Measurements from ENCODE around the gene MSH5.
A peak's percentile ranks its signal among the peaks of the same experiment; 100 is the strongest.
"Not testable (repeated sequence)": the region's sequence is repeated elsewhere in the genome, so short reads cannot be mapped to it uniquely, and the experiment has no call there.

The MSH5 gene

GRCh38 chr6:31796993-31797385, 57.2 kb downstream of the MSH5 start:
- peak overlapping the region; percentile 5 for H3K27ac ChIP-seq (ENCODE audit: low read depth, low read length)
- peaks cover 3 to 21% (median 8%) of the 10 kb centered on the region in 5 donors for H3K36me3 ChIP-seq (ENCODE audit: control insufficient read depth in 5 of 5, insufficient read depth in 5 of 5, low read length in 5 of 5)
- H3K4me3 ChIP-seq (ENCODE audit: low read depth in 1 of 5, low read length in 5 of 5), result no peak overlapping the region

GRCh38 chr6:31797588-31797987, 57.8 kb downstream of the MSH5 start:
- Histone ChIP-seq H3K27me3 (ENCODE audit: control insufficient read depth in 5 of 5, insufficient read depth in 4 of 5, low read length in 5 of 5) (no peaks in the 10 kb centered on the region), H3K36me3 (ENCODE audit: control insufficient read depth in 5 of 5, insufficient read depth in 5 of 5, low read length in 5 of 5) (peaks cover 2 to 16% (median 3%) of the 10 kb centered on the region in 5 donors), H3K9ac (ENCODE audit: low read length in 5 of 5) (no peak overlapping the region), H3K9me3 (ENCODE audit: control insufficient read depth in 5 of 5, low read length in 5 of 5) (no peaks in the 10 kb centered on the region), H3K4me1 (ENCODE audit: control insufficient read depth in 5 of 5, insufficient read depth in 5 of 5, low read length in 5 of 5) (peaks cover 0 to 26% (median 20%) of the 10 kb centered on the region in 5 donors), H3K27ac (ENCODE audit: low read depth, low read length) (peak overlapping the region; percentile 5), H3K4me3 (ENCODE audit: low read depth in 1 of 5, low read length in 5 of 5) (no peak overlapping the region)

More at GRCh38 chr6:31796993-31797385, 57.2 kb downstream of the MSH5 start:
- no peaks in the 10 kb centered on the region for H3K27me3 ChIP-seq (ENCODE audit: control insufficient read depth in 5 of 5, insufficient read depth in 4 of 5, low read length in 5 of 5)
- no peaks in the 10 kb centered on the region for H3K9me3 ChIP-seq (ENCODE audit: control insufficient read depth in 5 of 5, low read length in 5 of 5)
- H3K9ac ChIP-seq (ENCODE audit: low read length in 5 of 5), result no peak overlapping the region
- peaks cover 0 to 26% (median 20%) of the 10 kb centered on the region in 5 donors for H3K4me1 ChIP-seq (ENCODE audit: control insufficient read depth in 5 of 5, insufficient read depth in 5 of 5, low read length in 5 of 5)

GRCh38 chr6:31799781-31800180, 60.0 kb downstream of the MSH5 start:
- Histone ChIP-seq H3K4me1 (ENCODE audit: control insufficient read depth in 5 of 5, insufficient read depth in 5 of 5, low read length in 5 of 5) (peaks cover 0 to 16% (median 12%) of the 10 kb centered on the region in 5 donors), H3K27ac (ENCODE audit: low read depth, low read length) (no peak overlapping the region), H3K9me3 (ENCODE audit: control insufficient read depth in 5 of 5, low read length in 5 of 5) (no peaks in the 10 kb centered on the region), H3K36me3 (ENCODE audit: control insufficient read depth in 5 of 5, insufficient read depth in 5 of 5, low read length in 5 of 5) (peaks cover 0 to 15% (median 3%) of the 10 kb centered on the region in 5 donors), H3K27me3 (ENCODE audit: control insufficient read depth in 5 of 5, insufficient read depth in 4 of 5, low read length in 5 of 5) (no peaks in the 10 kb centered on the region), H3K9ac (ENCODE audit: low read length in 5 of 5) (no peak overlapping the region), H3K4me3 (ENCODE audit: low read depth in 1 of 5, low read length in 5 of 5) (no peak overlapping the region)

GRCh38 chr6:31801031-31801927, 61.5 kb downstream of the MSH5 start:
- H3K27me3 ChIP-seq (ENCODE audit: control insufficient read depth in 5 of 5, insufficient read depth in 4 of 5, low read length in 5 of 5); H3K27ac ChIP-seq (ENCODE audit: low read depth, low read length); H3K9ac ChIP-seq (ENCODE audit: low read length in 5 of 5); H3K4me3 ChIP-seq (ENCODE audit: low read depth in 1 of 5, low read length in 5 of 5); H3K9me3 ChIP-seq (ENCODE audit: control insufficient read depth in 5 of 5, low read length in 5 of 5): not testable (repeated sequence)
- Histone ChIP-seq H3K36me3 (ENCODE audit: control insufficient read depth in 5 of 5, insufficient read depth in 5 of 5, low read length in 5 of 5) (peaks cover 0 to 15% (median 3%) of the 10 kb centered on the region in 5 donors), H3K4me1 (ENCODE audit: control insufficient read depth in 5 of 5, insufficient read depth in 5 of 5, low read length in 5 of 5) (peaks cover 0 to 16% (median 10%) of the 10 kb centered on the region in 5 donors)

- Histone ChIP-seq H3K27ac (ENCODE audit: low read depth, low read length) (peak overlapping the region; percentile 93), H3K27me3 (ENCODE audit: control insufficient read depth in 5 of 5, insufficient read depth in 4 of 5, low read length in 5 of 5) (no peaks in the 10 kb centered on the region), H3K4me1 (ENCODE audit: control insufficient read depth in 5 of 5, insufficient read depth in 5 of 5, low read length in 5 of 5) (peaks cover 0 to 15% (median 12%) of the 10 kb centered on the region in 5 donors), H3K36me3 (ENCODE audit: control insufficient read depth in 5 of 5, insufficient read depth in 5 of 5, low read length in 5 of 5) (peaks cover 0 to 12% (median 0%) of the 10 kb centered on the region in 5 donors), H3K9ac (ENCODE audit: low read length in 5 of 5) (peak overlapping the region; percentile 16 to 91 (median 78)), H3K9me3 (ENCODE audit: control insufficient read depth in 5 of 5, low read length in 5 of 5) (no peaks in the 10 kb centered on the region), H3K4me3 (ENCODE audit: low read depth in 1 of 5, low read length in 5 of 5) (peak overlapping the region; percentile 66 to 86 (median 67))
Measured at GRCh38 chr6:31805939-31806469, 66.2 kb downstream of the MSH5 start.

GRCh38 chr6:31806470-31807272, 66.9 kb downstream of the MSH5 start, which contains the start of gene LSM2:
LSM2 (minus strand) TSS chr6:31806966; CDS start chr6:31806757, 209 bp downstream.
- Histone ChIP-seq H3K9ac (ENCODE audit: low read length in 5 of 5) (peak within 1 kb of the TSS; percentile 16 to 91 (median 78)), H3K27me3 (ENCODE audit: control insufficient read depth in 5 of 5, insufficient read depth in 4 of 5, low read length in 5 of 5) (no peaks in the 10 kb centered on the region), H3K27ac (ENCODE audit: low read depth, low read length) (peak within 1 kb of the TSS; percentile 93), H3K9me3 (ENCODE audit: control insufficient read depth in 5 of 5, low read length in 5 of 5) (no peaks in the 10 kb centered on the region), H3K36me3 (ENCODE audit: control insufficient read depth in 5 of 5, insufficient read depth in 5 of 5, low read length in 5 of 5) (peaks cover 0 to 8% (median 0%) of the 10 kb centered on the region in 5 donors), H3K4me1 (ENCODE audit: control insufficient read depth in 5 of 5, insufficient read depth in 5 of 5, low read length in 5 of 5) (peaks cover 0 to 15% (median 12%) of the 10 kb centered on the region in 5 donors), H3K4me3 (ENCODE audit: low read depth in 1 of 5, low read length in 5 of 5) (peak within 1 kb of the TSS; percentile 66 to 86 (median 67))

GRCh38 chr6:31808599-31808998, 68.8 kb downstream of the MSH5 start:
- H3K36me3 ChIP-seq (ENCODE audit: control insufficient read depth in 5 of 5, insufficient read depth in 5 of 5, low read length in 5 of 5); H3K27ac ChIP-seq (ENCODE audit: low read depth, low read length): not testable (repeated sequence)

GRCh38 chr6:31811645-31812044, 71.8 kb downstream of the MSH5 start:
- Histone ChIP-seq H3K36me3 (ENCODE audit: control insufficient read depth in 5 of 5, insufficient read depth in 5 of 5, low read length in 5 of 5) (no peaks in the 10 kb centered on the region), H3K9ac (ENCODE audit: low read length in 5 of 5) (no peak overlapping the region), H3K9me3 (ENCODE audit: control insufficient read depth in 5 of 5, low read length in 5 of 5) (no peaks in the 10 kb centered on the region), H3K4me1 (ENCODE audit: control insufficient read depth in 5 of 5, insufficient read depth in 5 of 5, low read length in 5 of 5) (peaks cover 8 to 14% (median 13%) of the 10 kb centered on the region in 5 donors), H3K27ac (ENCODE audit: low read depth, low read length) (no peak overlapping the region), H3K4me3 (ENCODE audit: low read depth in 1 of 5, low read length in 5 of 5) (no peak overlapping the region), H3K27me3 (ENCODE audit: control insufficient read depth in 5 of 5, insufficient read depth in 4 of 5, low read length in 5 of 5) (no peaks in the 10 kb centered on the region)

More at GRCh38 chr6:31808599-31808998, 68.8 kb downstream of the MSH5 start:
- H3K9me3 ChIP-seq (ENCODE audit: control insufficient read depth in 5 of 5, low read length in 5 of 5); H3K9ac ChIP-seq (ENCODE audit: low read length in 5 of 5); H3K4me3 ChIP-seq (ENCODE audit: low read depth in 1 of 5, low read length in 5 of 5); H3K27me3 ChIP-seq (ENCODE audit: control insufficient read depth in 5 of 5, insufficient read depth in 4 of 5, low read length in 5 of 5): not testable (repeated sequence)
- peaks cover under 1 to 20% (median 16%) of the 10 kb centered on the region in 5 donors for H3K4me1 ChIP-seq (ENCODE audit: control insufficient read depth in 5 of 5, insufficient read depth in 5 of 5, low read length in 5 of 5)
